Measurements from ENCODE around the gene ZFYVE28. TPM values are rescaled to one million over a fixed set of nuclear protein-coding genes. Genes with fewer than 3 reads are reported as not detected.
A peak's percentile ranks its signal among the peaks of the same experiment; 100 is the strongest.

The ZFYVE28 gene
- total and polyA plus RNA-seq, 8 donors = 2.2 to 12.4 (median 3.9) TPM

DNA sequence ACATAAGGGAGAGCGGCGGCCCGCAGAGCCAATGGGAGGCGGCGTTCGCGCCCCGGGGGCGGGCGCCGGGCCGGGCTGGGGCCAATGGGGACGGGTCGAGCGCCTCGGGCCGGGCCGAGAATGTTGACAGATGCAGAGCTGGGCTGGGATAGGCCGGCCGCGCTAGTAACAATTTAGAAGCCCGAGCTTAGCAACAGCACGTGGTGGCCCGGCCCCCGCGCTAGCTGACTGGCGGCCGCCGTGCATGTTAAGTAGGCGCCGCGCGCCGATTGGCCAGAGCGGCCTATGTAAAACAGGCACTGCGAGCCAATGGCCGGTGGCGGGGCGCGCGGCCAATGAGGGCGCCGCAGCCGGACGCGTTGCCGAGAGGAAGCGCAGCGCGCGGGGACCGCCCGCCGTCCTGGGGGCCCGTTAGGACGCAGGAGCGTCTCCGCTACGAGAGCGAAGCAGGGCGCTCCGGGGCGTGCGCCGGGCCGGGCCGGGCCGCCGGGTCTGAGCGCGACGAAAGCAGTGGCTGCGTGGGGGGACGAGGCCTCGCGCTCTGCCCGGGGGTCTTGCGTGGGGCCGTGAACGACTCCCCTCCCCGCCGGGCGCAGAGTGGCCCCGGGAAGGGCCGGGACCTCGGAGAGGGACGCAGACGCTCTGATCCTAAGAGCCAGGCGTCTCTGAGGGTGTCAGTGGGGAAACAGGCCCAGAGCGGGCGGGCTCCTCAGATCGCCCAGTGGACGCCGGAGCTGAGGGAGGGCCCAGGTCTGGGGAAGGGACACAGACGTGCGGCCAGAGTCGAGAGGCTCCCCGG is 156.1 kb downstream of the ZFYVE28 start:
- intact Hi-C loops (cut with DNase I) = no loop called here
- peak overlapping the region; percentile 93 to 94 for H3K27ac ChIP-seq
- no peak for TF ChIP-seq CTCF (IDR thresholded peaks at IDR 0.05)
- ATAC-seq (peak; percentile 95), DNase-seq (peak; percentile 98 to 100 (median 100))
- H3K4me1 ChIP-seq = peaks cover 36 to 50% of the 10 kb centered on the region in 2 donors
- H3K36me3 ChIP-seq = peaks cover 0 to 14% of the 10 kb centered on the region in 2 donors
- peak overlapping the region; percentile 57 to 93 for H3K4me3 ChIP-seq
- no peaks in the 10 kb centered on the region for H3K9me3 ChIP-seq
- H3K27me3 ChIP-seq = no peaks in the 10 kb centered on the region

DNA sequence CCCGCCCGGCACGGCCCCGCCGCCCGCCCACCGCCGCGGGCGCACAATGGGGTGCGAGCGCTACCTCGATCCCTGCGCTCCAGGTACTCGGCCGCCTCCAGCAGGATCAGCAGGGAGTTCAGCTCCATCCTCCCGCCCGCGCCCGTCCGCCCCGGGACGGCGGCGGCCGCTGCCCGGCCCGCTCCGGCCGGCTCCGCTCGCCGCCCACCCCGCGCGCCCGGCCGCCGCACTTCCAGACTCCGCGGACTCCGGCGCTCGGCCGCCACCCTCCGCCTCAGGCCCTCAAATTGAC is 156.6 kb downstream of the ZFYVE28 start, which contains the start of gene MXD4:
Gene MXD4, minus strand, starts transcription at position 257 of the 292 bp plus-strand sequence. Its CDS starts 129 bp downstream, at position 128.
- Histone ChIP-seq H3K4me3 (peak within 1 kb of the TSS; percentile 89 to 93), H3K36me3 (peaks cover 0 to 19% of the 10 kb centered on the region in 2 donors), H3K4me1 (peaks cover 42 to 56% of the 10 kb centered on the region in 2 donors), H3K27ac (peak within 1 kb of the TSS; percentile 93 to 94), H3K9me3 (no peaks in the 10 kb centered on the region), H3K27me3 (no peaks in the 10 kb centered on the region)
- DNase-seq (no peak), ATAC-seq (no peak)
- no peak for TF ChIP-seq CTCF (IDR thresholded peaks at IDR 0.05)
- intact Hi-C loops (cut with DNase I) = no loop called here

DNA sequence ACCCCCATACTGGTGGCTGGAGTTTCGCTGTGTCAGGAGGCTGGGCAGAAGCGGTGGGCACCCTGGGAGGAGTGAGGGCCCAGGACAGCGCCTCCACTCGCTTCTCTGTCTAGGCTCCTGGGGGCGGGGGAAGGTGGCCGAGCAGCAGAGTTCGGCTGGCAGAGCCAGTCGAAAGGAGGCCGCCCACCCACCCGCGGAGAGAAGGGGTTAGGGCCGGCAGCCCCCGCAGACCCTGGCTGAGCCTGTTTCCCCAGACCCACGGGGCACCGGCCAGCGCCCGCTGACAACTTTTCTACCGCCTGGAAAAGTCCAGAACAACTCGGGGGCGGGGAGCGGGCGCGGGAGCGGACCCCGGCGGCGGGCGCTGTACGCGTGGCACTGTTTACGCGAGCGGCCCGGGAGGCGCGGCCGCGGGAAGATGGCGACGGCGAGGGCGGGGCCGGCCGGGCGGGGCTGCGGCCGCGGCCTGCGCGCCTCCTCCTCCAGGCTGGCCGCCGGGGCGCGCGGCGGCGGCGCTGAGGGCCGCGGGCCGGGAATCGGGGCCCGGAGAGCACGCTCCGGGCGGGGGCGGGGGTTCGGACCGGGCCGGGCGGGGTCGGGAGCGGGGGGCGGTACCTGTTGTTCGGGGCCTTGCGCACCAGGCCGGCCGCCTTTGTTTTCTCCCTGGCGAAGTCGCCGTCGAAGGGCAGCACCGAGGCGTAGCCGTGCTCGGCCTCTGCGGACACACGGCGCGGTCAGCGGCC is 157.2 kb downstream of the ZFYVE28 start:
- DNase-seq (peak in 3 of 4 donors; percentile 34 to 94 (median 65)), ATAC-seq (peak; percentile 23)
- Histone ChIP-seq H3K4me1 (peaks cover 45 to 61% of the 10 kb centered on the region in 2 donors), H3K9me3 (no peaks in the 10 kb centered on the region), H3K27me3 (no peaks in the 10 kb centered on the region), H3K27ac (peak overlapping the region; percentile 83 to 94), H3K36me3 (peaks cover 0 to 19% of the 10 kb centered on the region in 2 donors), H3K4me3 (peak overlapping the region; percentile 89 to 93)
- intact Hi-C loops (cut with DNase I) = no loop called here
- TF ChIP-seq CTCF (IDR thresholded peaks at IDR 0.05) = no peak

DNA sequence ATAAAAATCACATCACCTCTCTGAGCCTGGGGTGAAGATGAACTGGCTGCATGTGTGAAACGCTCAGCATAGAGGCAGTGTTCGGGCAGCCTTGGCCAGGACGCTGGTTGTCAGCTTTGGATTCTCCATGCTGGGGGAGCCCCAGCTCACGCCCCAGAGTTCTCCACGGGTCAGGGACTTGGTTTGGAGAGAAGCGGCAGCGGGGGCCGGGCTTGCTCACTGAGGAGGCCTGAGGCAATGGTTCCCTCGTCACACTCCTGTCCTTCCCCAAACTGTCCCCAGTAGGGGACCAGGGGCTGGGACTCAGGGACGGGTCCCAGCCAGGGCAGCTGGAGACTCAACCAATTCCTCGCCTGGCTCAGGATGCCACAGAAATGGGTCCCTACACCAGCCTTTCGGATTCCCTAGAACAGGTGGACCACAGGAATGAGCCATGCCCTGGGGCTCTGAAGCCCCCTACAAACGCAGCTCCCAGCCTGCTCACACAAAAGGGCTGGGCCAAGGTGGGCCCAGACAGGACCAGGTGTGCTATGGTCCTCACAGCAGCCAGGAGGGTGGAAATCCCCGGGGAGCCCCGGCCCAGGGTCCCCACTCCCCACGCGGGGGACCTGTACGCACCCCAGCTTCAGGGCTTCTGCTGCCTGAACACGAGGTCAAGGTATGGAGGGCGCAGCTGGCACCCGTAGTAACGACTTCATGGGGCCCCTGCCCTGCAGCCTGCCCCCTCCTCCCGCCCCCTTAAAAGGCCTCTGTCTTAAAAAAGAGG is 157.9 kb downstream of the ZFYVE28 start:
- intact Hi-C loops (cut with DNase I) = no loop called here
- ATAC-seq = no peak
- Histone ChIP-seq H3K9me3 (no peaks in the 10 kb centered on the region), H3K27me3 (no peaks in the 10 kb centered on the region), H3K4me1 (peaks cover 49 to 68% of the 10 kb centered on the region in 2 donors), H3K27ac (peak overlapping the region; percentile 69 to 74), H3K36me3 (peaks cover 0 to 19% of the 10 kb centered on the region in 2 donors), H3K4me3 (peak overlapping the region; percentile 89 to 93)
- peak in 2 of 4 donors; percentile 37 to 80 for DNase-seq
- no peak for TF ChIP-seq CTCF (IDR thresholded peaks at IDR 0.05)
